Activated B cell treated with CpG ODN at 0.5 μM for 24 hours (primary cell): ENCODE data around the gene MYO15B. TPM values are rescaled to one million over a fixed set of nuclear protein-coding genes. Genes with fewer than 3 reads are reported as not detected.
A peak's percentile ranks its signal among the peaks of the same experiment; 100 is the strongest.

ENCODE experiments used
- ATAC-seq: fragments of 200-7000 bp; cut with Tn5 transposase; one replicate; pipeline ENCODE4 v1.10.0; 2021; ENCODE audit warnings: low read depth, mild to moderate bottlenecking, moderate library complexity
- CTCF ChIA-PET: fragments of 350-600 bp; sonication (Branson Sonifier 250); formaldehyde crosslinking; loops from one replicate; lab custom pipeline; 2021; ENCODE audit warnings: antibody characterized with exemption; lab: Charles Lee
- POLR2A ChIA-PET: fragments of 350-600 bp; sonication (Branson Sonifier 250); formaldehyde crosslinking; loops from one replicate; lab custom pipeline; 2021; ENCODE audit warnings: antibody characterized with exemption; lab: Charles Lee
- DNase-seq: peaks from one replicate; pipeline ENCODE4 v3.0.0; 2022
- H3K27ac Mint-ChIP-seq: one replicate; pipeline ENCODE4 v1.8.0; 2020; ENCODE audit warnings: mixed read lengths
- H3K27me3 Mint-ChIP-seq: one replicate; pipeline ENCODE4 v1.8.0; 2021; ENCODE audit warnings: mixed read lengths
- H3K36me3 Mint-ChIP-seq: one replicate; pipeline ENCODE4 v1.8.0; 2021; ENCODE audit warnings: low read depth, mixed read lengths
- H3K4me1 Mint-ChIP-seq: one replicate; pipeline ENCODE4 v1.8.0; 2021; ENCODE audit warnings: mixed read lengths
- H3K4me3 Mint-ChIP-seq: one replicate; pipeline ENCODE4 v1.8.0; 2020; ENCODE audit warnings: mild to moderate bottlenecking, mixed read lengths
- H3K9me3 Mint-ChIP-seq: one replicate; pipeline ENCODE4 v1.8.0; 2020; ENCODE audit warnings: mixed read lengths
- intact Hi-C: fragments of 100-400 bp; cut with micrococcal nuclease; formaldehyde crosslinking; loops from one replicate; pipeline ENCODE4 v1.15.1; 2024
- total RNA-seq: library from RNA; stranded (reverse); gene quantifications from 2 replicates; pipeline ENCODE4 v1.2.3, GENCODE V29; 2022
- TF ChIP-seq, protein P1 (sequence below): fragments of 200-600 bp; IDR thresholded peaks from one replicate; pipeline ENCODE4 v1.8.0; 2022; ENCODE audit warnings: antibody characterized with exemption, mild to moderate bottlenecking

The MYO15B gene
- total RNA-seq, 1 donor from 2014 or later, result 264 TPM

DNA sequence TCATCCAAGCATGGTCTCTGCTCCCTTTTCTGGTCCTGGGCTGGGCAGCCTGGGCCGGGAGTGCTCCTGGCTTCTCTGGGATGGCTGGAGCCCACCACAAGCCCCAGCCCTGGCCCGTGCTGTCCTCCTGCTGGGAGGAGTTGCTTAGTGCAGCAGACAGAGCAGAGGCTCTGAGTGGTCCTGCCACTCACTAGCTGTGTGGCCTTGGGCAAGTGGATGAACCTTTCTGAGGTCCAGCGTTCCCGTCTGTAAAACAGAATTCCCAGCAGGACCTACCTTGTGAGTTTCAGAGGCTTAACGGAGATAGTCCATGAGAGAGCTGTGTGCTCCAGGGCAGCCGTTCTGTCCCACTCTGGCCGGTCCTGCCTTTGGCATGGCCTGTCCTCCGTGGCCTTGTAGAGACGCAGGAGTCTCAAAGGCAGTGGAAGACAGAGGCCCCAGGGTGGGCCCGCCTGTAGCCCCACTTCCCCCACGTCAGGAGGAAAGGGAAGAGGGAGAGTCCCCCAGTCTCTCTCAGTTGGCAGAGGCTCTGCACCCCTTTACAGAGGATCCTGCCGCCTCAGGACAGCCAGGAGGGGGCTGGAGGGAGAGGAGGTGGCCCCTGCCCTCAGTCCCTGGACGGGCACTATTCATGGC, 7.8 kb downstream of the MYO15B start:
- H3K4me3 Mint-ChIP-seq, result no peak overlapping the region
- CTCF ChIA-PET, result no interaction called here
- H3K27me3 Mint-ChIP-seq, result no peaks in the 10 kb centered on the region
- H3K36me3 Mint-ChIP-seq, result peaks cover 2% of the 10 kb centered on the region
- intact Hi-C loops, result no loop called here
- ATAC-seq (no peak), DNase-seq (no peak)
- POLR2A ChIA-PET, result no interaction called here
- no peak overlapping the region for H3K27ac Mint-ChIP-seq
- H3K9me3 Mint-ChIP-seq, result no peaks in the 10 kb centered on the region
- peaks cover 6% of the 10 kb centered on the region for H3K4me1 Mint-ChIP-seq
- TF ChIP-seq, protein P1, sequence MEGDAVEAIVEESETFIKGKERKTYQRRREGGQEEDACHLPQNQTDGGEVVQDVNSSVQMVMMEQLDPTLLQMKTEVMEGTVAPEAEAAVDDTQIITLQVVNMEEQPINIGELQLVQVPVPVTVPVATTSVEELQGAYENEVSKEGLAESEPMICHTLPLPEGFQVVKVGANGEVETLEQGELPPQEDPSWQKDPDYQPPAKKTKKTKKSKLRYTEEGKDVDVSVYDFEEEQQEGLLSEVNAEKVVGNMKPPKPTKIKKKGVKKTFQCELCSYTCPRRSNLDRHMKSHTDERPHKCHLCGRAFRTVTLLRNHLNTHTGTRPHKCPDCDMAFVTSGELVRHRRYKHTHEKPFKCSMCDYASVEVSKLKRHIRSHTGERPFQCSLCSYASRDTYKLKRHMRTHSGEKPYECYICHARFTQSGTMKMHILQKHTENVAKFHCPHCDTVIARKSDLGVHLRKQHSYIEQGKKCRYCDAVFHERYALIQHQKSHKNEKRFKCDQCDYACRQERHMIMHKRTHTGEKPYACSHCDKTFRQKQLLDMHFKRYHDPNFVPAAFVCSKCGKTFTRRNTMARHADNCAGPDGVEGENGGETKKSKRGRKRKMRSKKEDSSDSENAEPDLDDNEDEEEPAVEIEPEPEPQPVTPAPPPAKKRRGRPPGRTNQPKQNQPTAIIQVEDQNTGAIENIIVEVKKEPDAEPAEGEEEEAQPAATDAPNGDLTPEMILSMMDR, result no peak

- peaks cover 2% of the 10 kb centered on the region for H3K36me3 Mint-ChIP-seq
- TF ChIP-seq, protein P1, result no peak
- ChIA-PET POLR2A (no interaction called here), CTCF (no interaction called here)
- H3K27me3 Mint-ChIP-seq, result no peaks in the 10 kb centered on the region
- H3K27ac Mint-ChIP-seq, result no peak overlapping the region
- intact Hi-C loops, result no loop called here
- ATAC-seq (no peak), DNase-seq (no peak)
- no peaks in the 10 kb centered on the region for H3K9me3 Mint-ChIP-seq
- H3K4me3 Mint-ChIP-seq, result no peak overlapping the region
- peaks cover 2% of the 10 kb centered on the region for H3K4me1 Mint-ChIP-seq
Observed at GRCh38 chr17:75595920-75596313, 8.3 kb downstream of the MYO15B start.

DNA sequence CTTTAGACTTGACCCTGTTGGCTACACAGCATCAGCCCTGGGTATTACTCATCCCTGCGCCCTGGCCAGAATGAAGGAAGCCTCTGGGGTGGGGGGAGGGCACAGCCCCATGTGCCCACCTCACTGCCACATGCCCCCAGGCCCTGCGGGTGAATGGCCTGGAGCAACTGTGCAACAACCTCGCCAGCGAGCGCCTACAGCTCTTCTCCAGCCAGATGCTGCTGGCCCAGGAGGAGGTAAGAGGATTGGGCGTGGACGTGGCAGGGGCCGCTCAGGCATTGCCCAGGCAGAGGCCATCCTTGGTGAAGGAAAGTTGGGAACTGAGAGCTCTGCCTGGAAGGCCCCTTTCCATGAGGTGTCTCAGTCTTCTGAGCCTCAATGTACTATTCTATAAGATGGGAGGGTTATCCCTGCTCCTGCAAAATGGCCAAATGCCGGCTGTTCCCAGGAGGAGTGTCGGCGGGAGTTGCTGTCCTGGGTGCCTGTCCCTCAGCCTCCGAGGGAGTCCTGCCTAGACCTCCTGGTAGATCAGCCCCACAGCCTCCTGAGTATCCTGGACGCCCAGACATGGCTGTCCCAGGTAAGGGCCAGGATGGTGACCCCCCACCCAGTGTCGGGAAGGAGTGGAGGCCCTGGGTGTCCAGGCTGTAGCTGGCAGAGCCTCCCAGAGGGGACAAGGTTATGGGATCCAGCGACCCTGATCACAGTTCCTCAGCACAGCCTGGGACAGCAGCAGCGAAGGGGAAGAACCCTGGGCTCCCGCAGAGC, 8.9 kb downstream of the MYO15B start:
- CTCF ChIA-PET, result no interaction called here
- H3K9me3 Mint-ChIP-seq, result no peaks in the 10 kb centered on the region
- no peak for DNase-seq
- POLR2A ChIA-PET, result no interaction called here
- intact Hi-C loops, result no loop called here
- no peak overlapping the region for H3K27ac Mint-ChIP-seq
- TF ChIP-seq, protein P1, result no peak
- H3K27me3 Mint-ChIP-seq, result no peaks in the 10 kb centered on the region
- no peak overlapping the region for H3K4me3 Mint-ChIP-seq
- no peak for ATAC-seq
- peaks cover under 1% of the 10 kb centered on the region for H3K36me3 Mint-ChIP-seq
- H3K4me1 Mint-ChIP-seq, result no peaks in the 10 kb centered on the region

- no peaks in the 10 kb centered on the region for H3K27me3 Mint-ChIP-seq
- H3K36me3 Mint-ChIP-seq, result no peaks in the 10 kb centered on the region
- H3K4me1 Mint-ChIP-seq, result no peaks in the 10 kb centered on the region
- no peak overlapping the region for H3K4me3 Mint-ChIP-seq
- ATAC-seq (peak; percentile 87), DNase-seq (peak; percentile 51)
- H3K9me3 Mint-ChIP-seq, result no peaks in the 10 kb centered on the region
- CTCF ChIA-PET, result interaction anchor here (0.7 to 3.3 kb wide), 10 partner anchors 16 to 152 kb away, joined by 3 to 28 read pairs (median 4); no protein-coding TSS in a partner anchor
- intact Hi-C loops, result loop anchor here (1.0 kb wide), 1 partner anchor 149 kb away; no protein-coding TSS in a partner anchor
- POLR2A ChIA-PET, result interaction anchor here (0.7 kb wide), 1 partner anchor 148 kb away, joined by 3 read pairs; no protein-coding TSS in a partner anchor
- H3K27ac Mint-ChIP-seq, result no peak overlapping the region
- TF ChIP-seq, protein P1, result no peak
Observed at GRCh38 chr17:75601057-75601987, 13.7 kb downstream of the MYO15B start.
